Upper lobe of left lung (tissue), 4 donors: ENCODE results near the gene CBLN3.

Source experiments
- CTCF ChIP-seq, 6 experiments: fragments of 450-650 bp in 4 of 6; fragments of 200-600 bp in 2 of 6; sonication (generic) in 2 of 6; IDR thresholded peaks; one replicate each; pipeline ENCODE4 v1.5.1; 2016 to 2019; ENCODE audit warnings: antibody characterized with exemption in 6 of 6
- EP300 ChIP-seq, 4 donors: sonication (generic); formaldehyde crosslinking; IDR thresholded peaks; one replicate each; pipeline ENCODE4 v1.5.1; 2017; ENCODE audit warnings: antibody characterized with exemption in 4 of 4, control low read depth in 2 of 4
- POLR2A ChIP-seq, 4 donors: fragments of 450-650 bp; IDR thresholded peaks; one replicate each; pipeline ENCODE4 v1.5.1; 2016 to 2017; ENCODE audit warnings: antibody characterized with exemption in 4 of 4, mild to moderate bottlenecking in 2 of 4
- POLR2AphosphoS5 ChIP-seq, 2 donors: sonication (generic); formaldehyde crosslinking; IDR thresholded peaks; one replicate each; pipeline ENCODE4 v1.5.1; 2017; ENCODE audit warnings: antibody characterized with exemption in 2 of 2

GRCh38 chr14:24401810-24402702, 27.4 kb downstream of the CBLN3 start:
- TF ChIP-seq CTCF (IDR thresholded peaks at IDR 0.05) (no peak), POLR2A (IDR thresholded peaks at IDR 0.05) (no peak), POLR2AphosphoS5 (IDR thresholded peaks at IDR 0.05) (no peak), EP300 (IDR thresholded peaks at IDR 0.05) (no peak)
